ENCODE measurements around the gene KRT25. TPM values are rescaled to one million over a fixed set of nuclear protein-coding genes. Genes with fewer than 3 reads are reported as not detected.

KRT25 gene
- total and polyA plus RNA-seq, 8 donors, result not detected

GRCh38 chr17:40777459-40777858 lies 22.3 kb upstream of the KRT25 start:
- H3K9me3 ChIP-seq, result no peaks in the 10 kb centered on the region
- H3K27ac ChIP-seq, result no peak overlapping the region
- H3K4me3 ChIP-seq, result no peak overlapping the region
- TF ChIP-seq CTCF (IDR thresholded peaks at IDR 0.05), result no peak
- no peaks in the 10 kb centered on the region for H3K36me3 ChIP-seq
- no peaks in the 10 kb centered on the region for H3K4me1 ChIP-seq
- ATAC-seq, result no peak
- no peak for DNase-seq
- peaks cover 19 to 51% of the 10 kb centered on the region in 2 donors for H3K27me3 ChIP-seq
- intact Hi-C loops (cut with DNase I), result no loop called here

- Histone ChIP-seq H3K4me1 (no peaks in the 10 kb centered on the region), H3K36me3 (no peaks in the 10 kb centered on the region), H3K4me3 (no peak overlapping the region), H3K27ac (no peak overlapping the region), H3K27me3 (peaks cover 19 to 58% of the 10 kb centered on the region in 2 donors), H3K9me3 (no peaks in the 10 kb centered on the region)
- no peak for TF ChIP-seq CTCF (IDR thresholded peaks at IDR 0.05)
- intact Hi-C loops (cut with DNase I), result no loop called here
- no peak for DNase-seq
- ATAC-seq, result no peak
Observed at GRCh38 chr17:40775945-40776344, 20.8 kb upstream of the KRT25 start.

- Histone ChIP-seq H3K36me3 (no peaks in the 10 kb centered on the region), H3K4me3 (no peak within 1 kb of the TSS), H3K9me3 (no peaks in the 10 kb centered on the region), H3K27me3 (peaks cover 3 to 22% of the 10 kb centered on the region in 2 donors), H3K4me1 (no peaks in the 10 kb centered on the region), H3K27ac (no peak within 1 kb of the TSS)
- no peak for TF ChIP-seq CTCF (IDR thresholded peaks at IDR 0.05)
- ATAC-seq (no peak), DNase-seq (no peak)
- intact Hi-C loops (cut with DNase I), result no loop called here
Observed at GRCh38 chr17:40772101-40772500, 17.0 kb upstream of the KRT25 start, which contains the start of gene KRT26. TSS of gene KRT26 (minus strand) at chr17:40772201. CDS start at chr17:40772113, 88 bp downstream.

GRCh38 chr17:40765657-40766056 lies 10.5 kb upstream of the KRT25 start:
- H3K4me3 ChIP-seq, result no peak overlapping the region
- no peaks in the 10 kb centered on the region for H3K36me3 ChIP-seq
- no peaks in the 10 kb centered on the region for H3K27me3 ChIP-seq
- H3K4me1 ChIP-seq, result no peaks in the 10 kb centered on the region
- intact Hi-C loops (cut with DNase I), result no loop called here
- no peak overlapping the region for H3K27ac ChIP-seq
- H3K9me3 ChIP-seq, result peaks cover 0 to 36% of the 10 kb centered on the region in 2 donors
- no peak for ATAC-seq
- no peak for DNase-seq
- no peak for TF ChIP-seq CTCF (IDR thresholded peaks at IDR 0.05)

GRCh38 chr17:40763752-40764151 lies 8.6 kb upstream of the KRT25 start:
- no peaks in the 10 kb centered on the region for H3K4me1 ChIP-seq
- no peaks in the 10 kb centered on the region for H3K27me3 ChIP-seq
- H3K36me3 ChIP-seq, result no peaks in the 10 kb centered on the region
- ATAC-seq (no peak), DNase-seq (no peak)
- no peak overlapping the region for H3K4me3 ChIP-seq
- intact Hi-C loops (cut with DNase I), result no loop called here
- H3K9me3 ChIP-seq, result peaks cover 0 to 55% of the 10 kb centered on the region in 2 donors
- TF ChIP-seq CTCF (IDR thresholded peaks at IDR 0.05), result no peak
- H3K27ac ChIP-seq, result no peak overlapping the region

Data from left lung (tissue), 10 donors.